Measurements from ENCODE around the gene MPHOSPH8.
"Not testable (repeated sequence)": the region's sequence is repeated elsewhere in the genome, so short reads cannot be mapped to it uniquely, and the experiment has no call there.

MPHOSPH8 gene

DNA sequence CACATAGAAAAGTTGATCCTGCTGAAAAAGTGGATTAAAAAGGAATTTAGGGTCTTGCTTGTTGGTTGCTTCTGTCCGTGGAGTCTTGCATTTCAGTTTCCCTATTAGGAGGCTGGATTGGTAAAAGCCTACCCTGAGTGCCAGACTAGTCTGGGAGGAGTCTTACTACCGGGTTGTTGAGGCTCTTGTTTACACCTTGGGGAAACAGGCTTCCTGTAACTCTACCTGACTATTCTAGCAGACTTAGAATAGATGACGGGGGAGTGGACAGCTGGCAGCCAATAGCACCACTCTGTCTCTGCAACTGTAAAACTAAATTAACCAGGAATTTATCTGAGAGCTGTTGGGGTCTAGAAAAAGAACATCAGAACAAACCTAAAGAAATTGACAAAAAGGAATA lies 11.3 kb upstream of the MPHOSPH8 start:
- no peak overlapping the region for H3K4me3 ChIP-seq (ENCODE audit: low read depth, low read length)
- TF ChIP-seq, protein P1, sequence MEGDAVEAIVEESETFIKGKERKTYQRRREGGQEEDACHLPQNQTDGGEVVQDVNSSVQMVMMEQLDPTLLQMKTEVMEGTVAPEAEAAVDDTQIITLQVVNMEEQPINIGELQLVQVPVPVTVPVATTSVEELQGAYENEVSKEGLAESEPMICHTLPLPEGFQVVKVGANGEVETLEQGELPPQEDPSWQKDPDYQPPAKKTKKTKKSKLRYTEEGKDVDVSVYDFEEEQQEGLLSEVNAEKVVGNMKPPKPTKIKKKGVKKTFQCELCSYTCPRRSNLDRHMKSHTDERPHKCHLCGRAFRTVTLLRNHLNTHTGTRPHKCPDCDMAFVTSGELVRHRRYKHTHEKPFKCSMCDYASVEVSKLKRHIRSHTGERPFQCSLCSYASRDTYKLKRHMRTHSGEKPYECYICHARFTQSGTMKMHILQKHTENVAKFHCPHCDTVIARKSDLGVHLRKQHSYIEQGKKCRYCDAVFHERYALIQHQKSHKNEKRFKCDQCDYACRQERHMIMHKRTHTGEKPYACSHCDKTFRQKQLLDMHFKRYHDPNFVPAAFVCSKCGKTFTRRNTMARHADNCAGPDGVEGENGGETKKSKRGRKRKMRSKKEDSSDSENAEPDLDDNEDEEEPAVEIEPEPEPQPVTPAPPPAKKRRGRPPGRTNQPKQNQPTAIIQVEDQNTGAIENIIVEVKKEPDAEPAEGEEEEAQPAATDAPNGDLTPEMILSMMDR (IDR thresholded peaks at IDR 0.05; ENCODE audit: insufficient read depth, low read depth, low read length, missing control alignments) = no peak
- no peak for DNase-seq (ENCODE audit: low read depth)

DNA sequence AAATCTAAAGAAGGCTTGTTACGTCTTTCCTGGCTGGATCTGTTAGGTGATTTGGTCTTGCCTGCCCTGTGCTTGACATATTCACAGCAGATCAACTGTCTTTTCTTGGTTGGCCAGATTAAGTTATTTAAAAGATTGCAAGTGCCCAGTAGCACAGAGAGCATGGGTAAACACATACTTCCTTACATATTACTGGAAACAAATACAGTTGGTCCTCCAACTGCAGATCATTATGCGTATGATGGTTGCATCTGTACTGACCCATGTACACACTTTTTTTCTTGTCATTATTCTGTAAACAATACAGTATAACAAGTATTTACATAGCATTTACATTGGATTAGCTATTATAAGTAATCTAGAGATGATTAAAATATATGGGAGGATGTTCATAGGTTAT lies 9.2 kb upstream of the MPHOSPH8 start:
- TF ChIP-seq, protein P1 (IDR thresholded peaks at IDR 0.05; ENCODE audit: insufficient read depth, low read depth, low read length, missing control alignments) = no peak
- DNase-seq (ENCODE audit: low read depth) = no peak
- no peak overlapping the region for H3K4me3 ChIP-seq (ENCODE audit: low read depth, low read length)

DNA sequence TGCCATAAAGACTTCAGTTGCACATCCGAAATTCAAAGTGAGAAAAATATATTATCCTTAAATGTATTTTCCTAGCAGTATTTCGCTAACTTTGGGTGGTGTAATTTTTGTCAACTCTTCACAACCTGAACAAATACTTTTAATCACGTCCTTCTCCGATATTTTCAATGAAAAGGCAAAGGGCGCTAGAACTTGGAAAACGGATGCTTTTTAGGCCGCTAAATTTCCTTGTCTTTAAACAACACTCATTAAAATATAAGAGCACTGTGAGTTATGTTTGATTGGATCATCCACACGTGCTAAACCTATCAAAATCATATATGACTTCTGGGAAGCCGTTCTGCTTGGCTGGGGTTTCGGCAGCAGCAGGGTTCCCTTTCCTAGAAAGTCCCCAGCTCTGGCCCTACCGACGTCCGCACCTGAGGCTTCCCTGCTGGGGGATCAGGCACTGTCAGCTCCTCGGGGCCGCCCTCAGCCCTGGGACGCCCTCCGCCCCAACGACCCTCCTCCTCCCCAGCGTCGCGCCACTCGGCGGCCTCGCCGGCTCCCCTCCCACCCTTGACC lies 462 bp upstream of the MPHOSPH8 start:
- TF ChIP-seq, protein P1 (IDR thresholded peaks at IDR 0.05; ENCODE audit: insufficient read depth, low read depth, low read length, missing control alignments) = no peak
- H3K4me3 ChIP-seq (ENCODE audit: low read depth, low read length) = peak overlapping the region; percentile 84
- DNase-seq (ENCODE audit: low read depth) = no peak

DNA sequence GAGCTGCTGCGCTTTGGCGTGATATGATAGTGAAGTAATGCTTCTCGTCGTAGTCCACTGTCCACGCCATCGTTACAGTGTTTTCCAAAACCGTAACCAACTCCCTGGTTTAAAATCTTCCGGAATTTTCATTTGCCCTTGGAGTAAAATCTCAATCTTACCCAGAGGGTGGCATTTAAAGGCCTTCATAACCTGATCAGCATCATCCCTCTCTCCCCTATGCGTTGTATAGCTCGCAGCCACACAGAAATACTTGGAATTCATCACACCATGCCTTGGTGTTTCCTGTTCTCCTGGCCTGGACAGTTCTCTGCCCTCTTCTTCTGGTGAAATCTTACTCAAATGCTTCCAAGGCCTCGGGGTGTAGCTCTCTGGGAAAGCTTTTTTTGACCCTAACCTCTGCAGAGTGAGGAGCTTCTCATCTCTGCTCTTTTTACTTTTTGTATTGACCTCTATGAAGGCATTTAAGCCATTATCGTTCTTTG lies 839 bp downstream of the MPHOSPH8 start:
- H3K4me3 ChIP-seq (ENCODE audit: low read depth, low read length) = peak overlapping the region; percentile 91
- DNase-seq (ENCODE audit: low read depth) = no peak
- TF ChIP-seq, protein P1 (IDR thresholded peaks at IDR 0.05; ENCODE audit: insufficient read depth, low read depth, low read length, missing control alignments) = no peak

DNA sequence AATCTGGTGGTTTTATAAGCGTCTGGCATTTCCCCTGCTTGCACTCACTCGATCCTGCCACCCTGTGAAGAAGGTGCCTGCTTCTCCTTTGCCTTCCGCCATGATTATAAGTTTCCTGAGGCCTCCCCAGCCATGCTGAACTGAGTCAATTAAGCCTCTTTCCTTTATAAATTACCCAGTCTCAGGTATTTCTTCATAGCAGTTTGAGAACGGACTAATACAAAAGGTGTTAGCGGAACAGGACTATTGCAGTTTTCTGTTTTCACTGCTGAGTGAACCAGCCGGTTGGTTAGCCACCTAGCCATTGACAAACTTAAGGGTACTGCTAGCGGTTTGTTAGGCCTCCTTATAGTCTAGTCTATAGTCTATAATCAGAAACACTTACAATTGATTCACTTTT lies 2.5 kb downstream of the MPHOSPH8 start:
- not testable (repeated sequence) for H3K4me3 ChIP-seq (ENCODE audit: low read depth, low read length); DNase-seq (ENCODE audit: low read depth)

DNA sequence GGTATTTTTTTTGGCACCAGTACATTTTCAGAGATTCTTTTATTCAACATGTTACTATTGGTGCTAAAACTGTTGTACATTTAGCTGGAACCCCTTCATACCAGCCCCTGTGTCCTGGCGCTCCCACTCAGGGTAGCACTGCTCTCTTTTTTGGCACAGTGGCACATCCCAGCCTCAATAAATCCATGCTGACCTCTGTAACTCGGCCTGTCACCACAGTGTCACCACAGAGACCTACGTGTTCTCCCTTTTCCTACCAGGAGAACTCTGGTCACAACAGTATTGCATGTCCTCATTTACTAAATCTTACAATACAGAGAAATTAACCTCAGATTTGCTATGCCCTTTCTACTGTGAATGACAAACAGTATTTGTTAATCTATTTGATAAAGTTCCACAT lies 10.2 kb downstream of the MPHOSPH8 start:
- TF ChIP-seq, protein P1 (IDR thresholded peaks at IDR 0.05; ENCODE audit: insufficient read depth, low read depth, low read length, missing control alignments) = no peak
- no peak overlapping the region for H3K4me3 ChIP-seq (ENCODE audit: low read depth, low read length)
- DNase-seq (ENCODE audit: low read depth) = no peak

DNA sequence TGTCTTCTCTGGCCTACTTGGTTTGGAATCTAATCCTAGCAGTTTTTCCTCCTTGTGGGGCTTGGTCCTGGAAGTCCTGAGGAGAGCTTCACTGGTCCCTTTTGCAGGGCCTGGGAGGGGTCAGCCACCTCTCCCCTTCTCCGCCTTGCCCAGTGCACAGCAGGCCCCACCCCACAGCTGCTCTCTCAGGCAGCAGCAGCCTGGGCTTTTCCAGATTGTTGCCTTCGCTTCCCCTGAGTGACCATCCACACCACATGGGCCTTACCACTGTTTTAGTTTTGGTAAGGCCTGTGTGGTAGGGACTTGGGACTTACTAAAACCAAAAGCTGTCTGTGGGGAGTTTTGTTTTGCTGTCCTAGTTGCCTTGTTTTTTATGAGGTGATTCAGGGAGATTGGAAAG lies 11.5 kb downstream of the MPHOSPH8 start:
- H3K4me3 ChIP-seq (ENCODE audit: low read depth, low read length) = no peak overlapping the region
- DNase-seq (ENCODE audit: low read depth) = peak; percentile 41
- TF ChIP-seq, protein P1 (IDR thresholded peaks at IDR 0.05; ENCODE audit: insufficient read depth, low read depth, low read length, missing control alignments) = no peak

All from GM12865 (cell line).